NT2/D1 (cell line): ENCODE measurements around the gene BCL6.

Experiments
- DNase-seq: peaks from one replicate; pipeline ENCODE4 v3.0.0-alpha.2; 2011; ENCODE audit warnings: low read depth, low spot score
- H3K27me3 ChIP-seq: 2 replicates; pipeline ENCODE4 v1.6.0; 2011; ENCODE audit warnings: mild to moderate bottlenecking; ENCODE audit not compliant: insufficient read length, insufficient read depth
- H3K36me3 ChIP-seq: 2 replicates; pipeline ENCODE4 v1.6.1; 2011; ENCODE audit warnings: mild to moderate bottlenecking, low read length, mixed read lengths; ENCODE audit not compliant: insufficient read depth, insufficient read length
- H3K4me1 ChIP-seq: 2 replicates; pipeline ENCODE4 v1.5.1; 2011; ENCODE audit not compliant: insufficient read depth, insufficient read length
- H3K4me3 ChIP-seq: 2 replicates; pipeline ENCODE4 v1.5.1; 2011; ENCODE audit warnings: low read depth; ENCODE audit not compliant: insufficient read length
- H3K9ac ChIP-seq: 2 replicates; pipeline ENCODE4 v1.6.0; 2011; ENCODE audit warnings: low read depth; ENCODE audit not compliant: insufficient read length
- H3K9me3 ChIP-seq: 2 replicates; pipeline ENCODE4 v1.5.1; 2011; ENCODE audit warnings: mild to moderate bottlenecking, low read length; ENCODE audit not compliant: insufficient read depth
- SUZ12 ChIP-seq: IDR thresholded peaks from 2 replicates; pipeline ENCODE4 v1.6.1; 2011; ENCODE audit not compliant: insufficient read length, insufficient read depth; ENCODE audit errors: extremely low read depth
- YY1 ChIP-seq: IDR thresholded peaks from 2 replicates; pipeline ENCODE4 v1.6.1; 2011; ENCODE audit not compliant: insufficient read length, insufficient read depth
- ZNF274 ChIP-seq: IDR thresholded peaks from 2 replicates; pipeline ENCODE4 v1.6.1; 2011; ENCODE audit warnings: mild to moderate bottlenecking, low read depth, low read length

Gene BCL6

DNA sequence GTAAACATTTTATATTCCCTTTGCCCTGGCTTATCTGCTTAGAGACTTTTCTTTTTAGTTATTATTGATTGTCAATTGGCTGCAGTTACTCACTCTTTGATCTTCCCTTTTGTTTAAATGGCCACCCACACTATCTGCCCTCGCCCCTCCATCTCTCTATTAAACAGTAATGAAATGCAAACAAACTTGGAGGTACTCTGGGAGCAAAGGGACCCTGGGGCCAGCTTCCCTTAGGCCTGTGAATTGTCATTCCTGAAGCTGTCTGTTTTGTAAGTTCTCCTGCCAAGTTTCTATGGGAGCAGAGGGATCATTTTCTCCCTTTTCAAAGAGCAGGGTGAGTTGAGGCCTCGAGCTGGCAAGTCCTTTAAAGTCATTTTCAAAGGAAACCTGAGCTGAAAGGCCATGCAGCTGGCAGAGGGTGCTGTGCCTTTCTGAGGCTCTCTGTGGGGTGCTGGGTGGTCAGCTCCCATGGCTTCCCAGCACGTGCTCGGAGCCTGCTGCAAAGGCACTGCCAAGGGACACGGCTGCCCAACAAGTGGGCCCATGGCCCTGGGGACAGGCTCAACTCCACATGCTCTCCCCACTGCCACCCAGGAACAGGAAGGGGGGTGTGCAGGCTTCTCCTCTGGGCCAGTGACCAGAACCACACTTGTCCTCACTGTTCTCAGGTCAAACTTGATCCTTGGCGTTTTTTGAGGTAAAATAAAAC lies 25.5 kb downstream of the BCL6 start:
- H3K27me3 ChIP-seq, result no peaks in the 10 kb centered on the region
- H3K9ac ChIP-seq, result no peak overlapping the region
- H3K36me3 ChIP-seq, result peaks cover 23% of the 10 kb centered on the region
- H3K9me3 ChIP-seq, result peaks cover 3% of the 10 kb centered on the region; the same call in 1 of the 2 replicates
- no peak overlapping the region for H3K4me3 ChIP-seq
- no peak for TF ChIP-seq SUZ12
- TF ChIP-seq ZNF274, result no peak
- no peak for TF ChIP-seq YY1
- no peaks in the 10 kb centered on the region for H3K4me1 ChIP-seq
- no peak for DNase-seq

DNA sequence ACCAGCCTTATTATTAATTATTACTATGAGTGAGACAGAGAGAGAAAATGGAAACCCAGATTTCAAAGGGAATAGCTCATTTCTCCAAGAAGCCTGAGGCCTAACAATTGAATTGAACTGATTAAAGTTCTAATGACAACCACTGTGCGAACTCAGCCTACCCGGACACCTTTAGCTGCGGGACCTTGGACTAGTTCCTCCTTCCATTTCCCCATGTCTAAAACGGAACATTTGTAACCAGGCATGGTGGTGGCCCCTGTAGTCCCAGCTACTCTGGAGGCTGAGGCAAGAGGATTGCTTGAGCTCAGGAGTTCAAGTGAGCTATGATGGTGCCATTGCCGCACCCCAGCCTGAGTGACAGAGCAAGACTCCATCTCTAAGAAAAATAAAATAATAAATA lies 26.5 kb downstream of the BCL6 start:
- TF ChIP-seq YY1 (no peak), SUZ12 (no peak), ZNF274 (no peak)
- no peak overlapping the region for H3K9ac ChIP-seq
- no peak for DNase-seq
- H3K9me3 ChIP-seq, result no peaks in the 10 kb centered on the region; the same call in 1 of the 2 replicates
- no peaks in the 10 kb centered on the region for H3K27me3 ChIP-seq
- peaks cover 14% of the 10 kb centered on the region for H3K36me3 ChIP-seq
- H3K4me1 ChIP-seq, result no peaks in the 10 kb centered on the region
- H3K4me3 ChIP-seq, result no peak overlapping the region

DNA sequence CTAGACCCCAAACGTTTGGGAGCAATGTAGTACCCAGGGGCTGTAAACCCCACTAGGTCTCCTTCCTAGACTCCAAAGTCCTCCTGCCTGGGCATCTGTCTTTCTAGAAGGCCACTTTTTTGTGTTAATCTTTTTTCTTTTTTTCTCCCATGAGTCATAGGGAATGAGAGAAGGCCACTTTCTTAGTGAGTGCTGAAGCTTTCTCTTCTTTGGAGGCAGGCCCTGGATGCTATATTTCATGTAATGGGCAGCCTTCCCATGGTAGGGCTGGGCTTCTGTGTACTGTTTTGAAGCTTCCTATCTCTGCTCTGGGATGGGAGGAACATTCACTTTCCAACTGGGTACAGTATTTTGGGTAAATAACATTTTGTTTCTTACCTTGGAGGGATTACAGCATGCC lies 27.7 kb downstream of the BCL6 start:
- Histone ChIP-seq H3K4me3 (no peak overlapping the region), H3K9ac (no peak overlapping the region), H3K27me3 (no peaks in the 10 kb centered on the region), H3K9me3 (no peaks in the 10 kb centered on the region; the same call in 1 of the 2 replicates), H3K36me3 (peaks cover 7% of the 10 kb centered on the region), H3K4me1 (no peaks in the 10 kb centered on the region)
- DNase-seq, result no peak
- TF ChIP-seq YY1 (no peak), SUZ12 (no peak), ZNF274 (no peak)

DNA sequence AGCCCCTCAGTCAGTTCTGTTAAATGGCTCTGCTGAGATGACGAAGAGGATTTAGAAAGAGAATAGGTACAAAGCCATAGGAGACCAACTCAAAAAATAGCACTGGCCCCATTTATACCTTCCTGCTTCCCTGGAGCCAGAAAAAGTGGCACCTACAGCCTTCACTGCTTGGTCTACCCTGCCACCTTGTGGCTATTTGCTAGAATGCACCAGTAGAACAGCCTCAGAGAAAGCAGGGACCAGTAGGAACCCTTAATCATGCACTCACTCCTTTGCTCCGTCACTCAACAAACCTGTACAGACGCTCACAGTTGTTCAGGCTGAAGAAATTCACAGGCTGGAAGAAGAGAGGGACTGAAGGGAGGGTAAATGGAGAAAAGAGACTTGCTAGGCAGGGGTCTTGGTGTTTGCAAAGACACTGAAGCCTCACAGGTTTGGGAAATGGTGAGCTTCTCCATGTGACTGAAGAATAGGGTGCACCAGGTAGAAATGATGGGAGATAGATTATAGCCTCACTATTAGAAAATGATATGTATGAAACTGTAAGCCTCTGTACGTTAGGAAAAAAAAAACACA lies 30.8 kb downstream of the BCL6 start:
- Histone ChIP-seq H3K36me3 (no peaks in the 10 kb centered on the region), H3K9ac (no peak overlapping the region), H3K27me3 (no peaks in the 10 kb centered on the region), H3K4me1 (no peaks in the 10 kb centered on the region), H3K9me3 (no peaks in the 10 kb centered on the region; the same call in 1 of the 2 replicates), H3K4me3 (no peak overlapping the region)
- DNase-seq, result peak; percentile 78
- TF ChIP-seq ZNF274, result no peak
- no peak for TF ChIP-seq SUZ12
- no peak for TF ChIP-seq YY1

DNA sequence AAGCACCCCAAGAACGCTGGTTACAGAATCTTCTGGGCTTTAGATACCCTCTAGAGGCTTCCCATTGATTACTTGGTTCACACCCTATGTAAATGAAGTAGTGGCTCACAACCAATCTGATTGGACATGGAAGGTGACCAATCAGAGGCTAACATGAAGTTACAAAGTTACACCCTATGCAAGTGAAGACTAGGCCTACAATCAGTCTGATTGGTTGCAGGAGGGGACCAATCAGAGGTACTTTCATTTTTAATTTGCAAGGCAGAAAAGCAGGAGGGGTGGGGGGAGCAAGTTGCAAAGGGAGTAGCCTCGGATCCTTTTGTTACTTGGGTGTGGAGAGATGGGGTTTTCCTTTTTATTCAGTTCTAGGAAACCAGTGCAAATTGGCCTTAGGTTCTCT lies 31.8 kb downstream of the BCL6 start:
- TF ChIP-seq ZNF274 (no peak), SUZ12 (no peak), YY1 (no peak)
- no peaks in the 10 kb centered on the region for H3K4me1 ChIP-seq
- no peak overlapping the region for H3K4me3 ChIP-seq
- no peaks in the 10 kb centered on the region for H3K27me3 ChIP-seq
- no peaks in the 10 kb centered on the region for H3K36me3 ChIP-seq
- H3K9me3 ChIP-seq, result no peaks in the 10 kb centered on the region; the same call in 1 of the 2 replicates
- no peak overlapping the region for H3K9ac ChIP-seq
- DNase-seq, result no peak

DNA sequence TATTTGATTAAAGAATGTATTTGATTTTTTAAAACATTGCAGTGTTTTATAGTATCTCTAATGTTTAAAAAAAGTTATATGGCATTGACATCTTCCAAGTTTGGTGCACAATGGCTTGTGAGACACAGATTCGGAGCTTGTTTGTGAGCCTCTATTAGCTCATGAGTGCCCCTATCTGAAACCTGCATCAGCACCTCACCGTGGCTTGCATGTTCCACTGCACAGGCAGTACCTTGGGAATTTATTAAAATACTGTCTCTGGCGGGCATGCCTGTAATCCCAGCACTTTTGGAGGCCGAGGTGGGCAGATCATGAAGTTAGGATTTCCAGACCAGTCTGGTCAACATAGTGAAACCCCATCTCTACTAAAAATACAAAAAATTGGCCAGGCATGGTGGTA lies 36.1 kb downstream of the BCL6 start:
- H3K9ac ChIP-seq, result no peak overlapping the region
- no peaks in the 10 kb centered on the region for H3K4me1 ChIP-seq
- H3K27me3 ChIP-seq, result no peaks in the 10 kb centered on the region
- H3K4me3 ChIP-seq, result no peak overlapping the region
- no peak for DNase-seq
- H3K9me3 ChIP-seq, result no peaks in the 10 kb centered on the region; the same call in 1 of the 2 replicates
- no peaks in the 10 kb centered on the region for H3K36me3 ChIP-seq
- no peak for TF ChIP-seq YY1
- TF ChIP-seq ZNF274, result no peak
- no peak for TF ChIP-seq SUZ12

DNA sequence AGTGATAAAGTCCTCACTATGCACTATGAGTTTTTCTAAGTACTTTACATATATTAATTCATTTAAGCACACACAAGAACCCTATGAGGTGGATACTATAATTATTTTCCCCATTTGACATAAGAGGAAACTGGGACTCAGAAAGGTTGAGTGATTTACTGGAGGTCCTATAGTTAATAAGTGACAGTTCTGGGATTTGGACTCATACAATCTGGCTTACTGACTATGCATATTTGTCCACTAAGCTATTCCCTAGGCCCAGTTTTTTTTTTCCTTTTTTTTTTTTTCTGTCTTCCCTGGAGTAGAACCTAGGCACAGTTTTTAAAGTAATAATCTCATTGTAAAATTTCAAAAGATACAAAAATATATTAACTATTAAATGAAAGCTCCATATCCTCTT lies 36.6 kb downstream of the BCL6 start:
- Histone ChIP-seq H3K36me3 (no peaks in the 10 kb centered on the region), H3K27me3 (no peaks in the 10 kb centered on the region), H3K9me3 (no peaks in the 10 kb centered on the region), H3K4me1 (no peaks in the 10 kb centered on the region), H3K9ac (no peak overlapping the region), H3K4me3 (no peak overlapping the region)
- TF ChIP-seq SUZ12 (no peak), YY1 (no peak), ZNF274 (no peak)
- DNase-seq, result no peak

DNA sequence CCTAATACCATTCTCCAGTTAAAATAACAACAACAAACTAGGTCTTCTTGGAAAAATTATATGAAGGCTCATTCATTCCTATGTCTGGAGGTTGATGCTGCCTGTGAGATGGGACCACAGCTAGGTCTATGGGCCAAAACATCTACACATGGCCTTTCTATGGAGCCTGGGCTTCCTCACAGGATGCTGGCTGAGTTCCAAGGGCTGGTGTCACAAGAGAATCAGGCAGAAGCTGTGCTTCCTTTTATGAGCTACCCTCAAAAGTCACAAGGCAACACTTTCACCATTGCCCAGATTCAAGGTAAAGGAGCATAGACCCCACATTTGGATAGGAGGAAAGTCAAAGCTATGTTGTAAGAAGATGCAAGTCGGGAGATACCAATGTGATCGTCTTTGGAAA lies 38.3 kb downstream of the BCL6 start:
- DNase-seq, result no peak
- Histone ChIP-seq H3K9me3 (no peaks in the 10 kb centered on the region), H3K4me3 (no peak overlapping the region), H3K27me3 (no peaks in the 10 kb centered on the region), H3K4me1 (no peaks in the 10 kb centered on the region), H3K36me3 (no peaks in the 10 kb centered on the region), H3K9ac (no peak overlapping the region)
- TF ChIP-seq SUZ12, result no peak
- TF ChIP-seq ZNF274, result no peak
- TF ChIP-seq YY1, result no peak
